ENCODE data around the gene FZD8. TPM values are rescaled to one million over a fixed set of nuclear protein-coding genes. Genes with fewer than 3 reads are reported as not detected.
A peak's percentile ranks its signal among the peaks of the same experiment; 100 is the strongest.

FZD8 gene
- total RNA-seq, 1 donor from 2014 or later, result 6.8 TPM

DNA sequence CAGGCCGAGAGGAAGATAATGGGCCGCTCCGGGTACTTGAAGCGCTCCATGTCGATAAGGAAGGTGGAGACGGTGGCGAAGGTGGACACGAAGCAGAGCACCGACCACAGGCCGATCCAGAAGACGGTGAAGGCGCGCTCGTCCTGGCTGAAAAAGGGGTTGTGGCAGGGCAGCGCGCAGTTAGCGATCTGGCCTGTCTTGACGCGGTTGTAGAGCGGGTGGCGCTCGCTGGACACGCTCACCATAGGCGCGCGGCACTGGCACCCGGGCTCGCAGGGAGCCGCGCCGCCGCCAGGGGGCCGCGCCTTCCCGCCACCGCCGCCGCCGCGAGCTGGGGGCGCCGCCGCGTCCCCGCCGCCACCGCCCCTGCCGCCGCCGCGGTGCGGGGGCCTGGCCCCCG, 1.6 kb downstream of the FZD8 start:
- Histone ChIP-seq H3K27me3 (ENCODE audit: control insufficient read depth, insufficient read depth, low read length) (no peaks in the 10 kb centered on the region), H3K36me3 (ENCODE audit: control insufficient read depth, insufficient read depth, low read length) (no peaks in the 10 kb centered on the region), H3K4me3 (ENCODE audit: low read depth, low read length) (peak overlapping the region; percentile 45)
- TF ChIP-seq CTCF (IDR thresholded peaks at IDR 0.05; ENCODE audit: insufficient read depth, low read length, severe bottlenecking), result peak; percentile 53
- DNase-seq (ENCODE audit: low read depth) (peak; percentile 31), FAIRE-seq (no peak)

DNA sequence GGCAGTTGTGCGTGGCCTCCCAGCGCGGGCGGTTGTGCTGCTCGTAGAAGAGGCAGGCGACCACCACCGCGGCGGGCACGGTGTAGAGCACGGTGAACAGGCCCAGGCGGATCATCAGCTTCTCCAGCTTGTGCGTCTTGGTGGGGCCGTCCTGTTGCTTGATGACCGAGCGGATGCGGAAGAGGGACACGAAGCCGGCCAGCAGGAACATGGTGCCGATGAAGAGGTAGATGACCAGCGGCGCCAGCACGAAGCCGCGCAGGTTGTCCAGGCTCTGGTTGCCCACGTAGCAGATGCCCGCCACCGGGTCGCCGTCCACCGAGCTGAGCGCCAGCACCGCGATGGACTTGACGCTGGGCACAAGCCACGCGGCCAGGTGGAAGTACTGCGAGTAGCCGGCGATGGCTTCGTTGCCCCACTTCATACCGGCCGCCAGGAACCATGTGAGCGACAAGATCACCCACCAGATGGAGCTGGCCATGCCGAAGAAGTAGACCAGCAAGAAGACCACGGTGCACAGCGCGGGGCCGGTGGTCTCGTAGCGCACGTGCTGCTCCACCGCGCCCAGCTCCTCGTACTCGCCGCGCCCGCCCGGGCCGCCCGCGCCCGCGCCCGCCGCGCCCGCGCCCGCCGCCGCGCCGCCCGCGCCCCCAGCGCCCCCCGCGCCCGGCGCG, 2.2 kb downstream of the FZD8 start:
- FAIRE-seq (no peak), DNase-seq (ENCODE audit: low read depth) (no peak)
- peak overlapping the region; percentile 45 for H3K4me3 ChIP-seq (ENCODE audit: low read depth, low read length)
- H3K27me3 ChIP-seq (ENCODE audit: control insufficient read depth, insufficient read depth, low read length), result no peaks in the 10 kb centered on the region
- no peaks in the 10 kb centered on the region for H3K36me3 ChIP-seq (ENCODE audit: control insufficient read depth, insufficient read depth, low read length)
- TF ChIP-seq CTCF (IDR thresholded peaks at IDR 0.05; ENCODE audit: insufficient read depth, low read length, severe bottlenecking), result peak; percentile 35

DNA sequence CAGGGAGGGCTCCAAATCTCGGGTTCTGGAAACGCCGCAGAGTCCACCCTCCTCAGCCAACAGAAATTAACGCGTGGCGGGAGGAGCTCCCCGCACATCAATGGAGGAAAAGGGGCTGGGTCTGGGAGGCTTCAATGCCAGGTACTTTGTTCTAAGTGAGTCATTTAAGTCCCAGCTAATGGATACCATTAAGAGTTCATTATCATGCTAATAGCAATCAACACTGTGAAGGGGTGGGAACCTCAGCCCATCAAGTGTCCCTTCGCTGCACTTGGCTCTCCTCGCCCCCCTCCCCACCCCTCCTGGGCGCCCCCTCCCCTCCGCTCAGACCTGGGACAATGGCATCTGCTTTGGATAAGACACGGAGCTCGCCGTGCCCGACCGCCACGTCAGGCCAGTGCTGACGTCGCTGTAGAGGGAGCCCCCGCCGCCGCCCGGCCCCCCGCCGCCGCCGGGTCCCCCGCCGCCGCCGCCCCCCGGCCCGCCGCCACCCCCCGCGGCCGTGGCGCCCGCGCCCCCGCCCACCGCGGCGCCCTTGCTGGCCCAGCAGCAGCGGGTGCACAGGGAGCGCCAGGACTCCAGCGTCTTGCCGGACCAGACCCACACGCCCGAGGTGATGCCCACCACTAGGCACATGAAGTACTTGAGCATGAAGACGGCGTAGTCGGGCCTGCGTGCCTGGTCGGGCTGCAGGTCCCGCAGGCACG, 2.9 kb downstream of the FZD8 start:
- no peak for TF ChIP-seq CTCF (IDR thresholded peaks at IDR 0.05; ENCODE audit: insufficient read depth, low read length, severe bottlenecking)
- FAIRE-seq (no peak), DNase-seq (ENCODE audit: low read depth) (no peak)
- Histone ChIP-seq H3K27me3 (ENCODE audit: control insufficient read depth, insufficient read depth, low read length) (no peaks in the 10 kb centered on the region), H3K4me3 (ENCODE audit: low read depth, low read length) (peak overlapping the region; percentile 45), H3K36me3 (ENCODE audit: control insufficient read depth, insufficient read depth, low read length) (no peaks in the 10 kb centered on the region)

DNA sequence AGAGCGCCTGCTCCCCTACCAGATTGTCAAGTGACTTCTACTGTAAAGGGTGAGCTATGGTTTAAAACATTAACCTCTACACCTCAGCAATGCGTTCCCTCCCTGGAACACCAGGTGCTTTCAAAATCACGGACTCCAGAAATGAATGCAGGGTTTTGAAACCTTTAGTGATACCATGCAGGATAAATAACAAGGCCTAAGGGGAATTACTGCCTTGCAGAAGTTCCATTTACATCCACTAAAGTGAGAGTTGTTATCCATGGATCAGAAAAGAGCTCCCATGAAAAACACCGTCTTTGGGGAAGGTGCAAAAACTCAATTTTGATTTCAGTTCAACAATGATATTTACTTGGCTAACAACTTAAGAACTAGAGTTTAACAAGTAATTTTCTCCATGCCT, 4.0 kb downstream of the FZD8 start:
- Histone ChIP-seq H3K4me3 (ENCODE audit: low read depth, low read length) (no peak overlapping the region), H3K36me3 (ENCODE audit: control insufficient read depth, insufficient read depth, low read length) (no peaks in the 10 kb centered on the region), H3K27me3 (ENCODE audit: control insufficient read depth, insufficient read depth, low read length) (no peaks in the 10 kb centered on the region)
- DNase-seq (ENCODE audit: low read depth) (no peak), FAIRE-seq (no peak)
- no peak for TF ChIP-seq CTCF (IDR thresholded peaks at IDR 0.05; ENCODE audit: insufficient read depth, low read length, severe bottlenecking)

- FAIRE-seq, result no peak
- H3K27me3 ChIP-seq (ENCODE audit: control insufficient read depth, insufficient read depth, low read length), result no peaks in the 10 kb centered on the region
- H3K36me3 ChIP-seq (ENCODE audit: control insufficient read depth, insufficient read depth, low read length), result no peaks in the 10 kb centered on the region
- no peak for TF ChIP-seq CTCF (IDR thresholded peaks at IDR 0.05; ENCODE audit: insufficient read depth, low read length, severe bottlenecking)
- DNase-seq (ENCODE audit: low read depth), result no peak
- no peak overlapping the region for H3K4me3 ChIP-seq (ENCODE audit: low read depth, low read length)
Measured at GRCh38 chr10:35637462-35637861, 4.6 kb downstream of the FZD8 start.
